ENCODE measurements around the gene DCXR.

DCXR gene

GRCh38 chr17:82047914-82048570, 10.5 kb upstream of the DCXR start:
- TF ChIP-seq CTCF (IDR thresholded peaks at IDR 0.05), result no peak
- Histone ChIP-seq H3K36me3 (peaks cover 34% of the 10 kb centered on the region), H3K4me1 (ENCODE audit: control insufficient read depth in 1 of 2, insufficient read depth in 1 of 2, low read depth in 1 of 2, low read length in 1 of 2) (peaks cover 15 to 19% of the 10 kb centered on the region in 2 experiments), H3K4me3 (ENCODE audit: low read depth in 1 of 2, low read length in 1 of 2) (no peak overlapping the region), H3K9me3 (no peaks in the 10 kb centered on the region), H3K27ac (no peak overlapping the region), H3K27me3 (no peaks in the 10 kb centered on the region)

- no peak overlapping the region for H3K4me3 ChIP-seq (ENCODE audit: low read depth in 1 of 2, low read length in 1 of 2)
- H3K27ac ChIP-seq, result no peak overlapping the region
- peaks cover 10 to 12% of the 10 kb centered on the region in 2 experiments for H3K4me1 ChIP-seq (ENCODE audit: control insufficient read depth in 1 of 2, insufficient read depth in 1 of 2, low read depth in 1 of 2, low read length in 1 of 2)
- H3K36me3 ChIP-seq, result peaks cover 34% of the 10 kb centered on the region
- H3K27me3 ChIP-seq, result no peaks in the 10 kb centered on the region
- no peak for TF ChIP-seq CTCF (IDR thresholded peaks at IDR 0.05)
- no peaks in the 10 kb centered on the region for H3K9me3 ChIP-seq
Measured at GRCh38 chr17:82047379-82047778, 9.9 kb upstream of the DCXR start.

- no peak overlapping the region for H3K27ac ChIP-seq
- H3K36me3 ChIP-seq, result peaks cover 34% of the 10 kb centered on the region
- no peak overlapping the region for H3K4me3 ChIP-seq (ENCODE audit: low read depth in 1 of 2, low read length in 1 of 2)
- H3K4me1 ChIP-seq (ENCODE audit: control insufficient read depth in 1 of 2, insufficient read depth in 1 of 2, low read depth in 1 of 2, low read length in 1 of 2), result peaks cover 6 to 8% of the 10 kb centered on the region in 2 experiments
- no peaks in the 10 kb centered on the region for H3K27me3 ChIP-seq
- no peaks in the 10 kb centered on the region for H3K9me3 ChIP-seq
- no peak for TF ChIP-seq CTCF (IDR thresholded peaks at IDR 0.05)
Measured at GRCh38 chr17:82046903-82047302, 9.4 kb upstream of the DCXR start.

GRCh38 chr17:82045936-82046484, 8.5 kb upstream of the DCXR start:
- peaks cover 34% of the 10 kb centered on the region for H3K36me3 ChIP-seq
- no peak overlapping the region for H3K4me3 ChIP-seq (ENCODE audit: low read depth in 1 of 2, low read length in 1 of 2)
- H3K27ac ChIP-seq, result no peak overlapping the region
- no peaks in the 10 kb centered on the region for H3K9me3 ChIP-seq
- TF ChIP-seq CTCF (IDR thresholded peaks at IDR 0.05), result no peak
- peaks cover 6% of the 10 kb centered on the region in 2 experiments for H3K4me1 ChIP-seq (ENCODE audit: control insufficient read depth in 1 of 2, insufficient read depth in 1 of 2, low read depth in 1 of 2, low read length in 1 of 2)
- no peaks in the 10 kb centered on the region for H3K27me3 ChIP-seq

- Histone ChIP-seq H3K36me3 (peaks cover 21% of the 10 kb centered on the region), H3K27me3 (no peaks in the 10 kb centered on the region), H3K4me1 (ENCODE audit: control insufficient read depth in 1 of 2, insufficient read depth in 1 of 2, low read depth in 1 of 2, low read length in 1 of 2) (no peaks in the 10 kb centered on the region), H3K27ac (no peak overlapping the region), H3K9me3 (no peaks in the 10 kb centered on the region), H3K4me3 (ENCODE audit: low read depth in 1 of 2, low read length in 1 of 2) (no peak overlapping the region)
- no peak for TF ChIP-seq CTCF (IDR thresholded peaks at IDR 0.05)
Measured at GRCh38 chr17:82043507-82043906, 6.0 kb upstream of the DCXR start.
